OCI-M2 (cell line): Measurements from ENCODE around the gene CEP41.
"Not testable (repeated sequence)": the region's sequence is repeated elsewhere in the genome, so short reads cannot be mapped to it uniquely, and the experiment has no call there.

Experiments used
- DNase-seq: peaks from one replicate; lab custom pipeline; 2025; ENCODE audit not compliant: unreplicated experiment; lab: John Stamatoyannopoulos, UW

Gene CEP41

DNA sequence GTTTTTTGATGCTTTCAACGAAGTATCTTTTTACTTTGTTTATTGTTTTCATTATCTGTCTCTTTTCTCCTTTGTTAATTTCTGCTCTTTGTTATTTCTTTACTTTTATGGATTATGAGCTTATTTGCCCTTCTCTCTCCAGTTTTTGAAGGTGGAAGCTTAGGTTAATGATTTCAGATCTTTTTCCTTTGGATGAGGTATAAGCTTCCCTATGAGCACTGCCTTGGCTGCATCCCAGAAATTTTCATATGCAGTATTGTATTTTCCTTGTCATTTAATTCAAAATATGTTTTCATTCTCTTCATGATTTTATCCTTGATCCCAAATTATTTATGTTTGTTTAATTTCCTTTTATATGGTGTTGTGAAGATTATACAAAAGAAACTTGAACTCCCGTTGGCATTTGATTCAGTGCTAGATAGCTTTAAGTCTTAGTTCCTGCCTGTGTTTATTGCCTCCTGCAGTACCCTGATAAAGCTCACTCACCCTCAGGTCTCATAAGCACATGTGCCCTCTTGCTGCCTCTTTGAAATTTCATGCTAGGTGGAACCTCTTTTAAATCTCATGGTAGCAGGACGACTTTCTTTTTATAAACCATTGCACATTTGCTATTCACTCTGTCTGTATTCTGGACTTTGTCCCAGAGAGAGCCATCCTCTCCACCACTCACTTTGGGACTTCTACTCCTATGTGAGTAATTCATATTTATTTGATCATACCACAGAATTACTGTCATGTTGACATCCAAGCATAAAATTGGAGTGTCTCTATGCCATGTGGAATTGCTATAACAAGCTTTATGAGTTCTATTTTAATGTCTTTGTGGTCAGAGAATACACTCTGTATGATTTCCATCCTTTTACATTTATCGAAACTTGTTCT, 23.0 kb upstream of the CEP41 start:
- DNase-seq, result peak; percentile 46

GRCh38 chr7:130461272-130461671, 20.5 kb upstream of the CEP41 start:
- no peak for DNase-seq

- DNase-seq, result no peak
Measured at GRCh38 chr7:130458257-130458656, 17.4 kb upstream of the CEP41 start.

- DNase-seq, result no peak
Measured at GRCh38 chr7:130454959-130455358, 14.1 kb upstream of the CEP41 start.

DNA sequence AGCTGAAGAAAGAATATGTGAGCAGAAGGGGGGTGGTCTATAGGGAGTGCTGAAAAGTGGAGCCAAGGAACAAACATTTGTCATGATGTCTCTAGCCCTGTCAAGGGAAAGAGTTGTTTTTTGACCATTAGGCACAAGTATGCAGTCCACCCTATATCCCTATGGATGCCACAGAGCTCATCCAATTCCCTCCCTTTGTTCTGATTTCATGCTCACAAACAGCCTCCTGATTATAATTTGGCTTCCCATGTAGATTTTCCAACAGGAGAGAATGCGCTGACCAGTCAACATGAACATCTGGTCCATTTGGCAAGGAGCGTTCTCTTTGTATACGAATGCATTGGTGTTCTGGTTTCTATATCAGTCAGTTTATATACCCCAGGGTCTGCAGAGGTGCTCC, 12.1 kb upstream of the CEP41 start:
- DNase-seq, result no peak

- DNase-seq, result not testable (repeated sequence)
Measured at GRCh38 chr7:130451344-130451743, 10.5 kb upstream of the CEP41 start.

DNA sequence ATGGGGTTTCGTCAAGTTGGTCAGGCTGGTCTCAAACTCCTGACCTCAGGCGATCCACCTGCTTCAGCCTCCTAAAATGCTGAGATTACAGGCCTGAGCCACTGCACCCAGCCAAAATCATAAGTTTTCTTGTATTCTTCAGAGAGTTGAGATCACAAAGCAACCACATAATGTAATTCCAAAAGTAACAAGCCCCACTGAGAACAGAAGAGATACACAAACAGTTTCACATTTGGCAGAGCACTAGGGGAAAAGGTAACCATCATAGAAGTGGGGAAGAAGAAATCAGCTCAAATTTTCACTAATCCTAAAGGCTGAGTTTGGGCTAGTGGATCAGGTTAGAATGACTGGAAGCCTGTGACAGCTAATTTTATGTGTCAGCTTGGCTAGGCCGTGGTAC, 5.4 kb upstream of the CEP41 start:
- no peak for DNase-seq

DNA sequence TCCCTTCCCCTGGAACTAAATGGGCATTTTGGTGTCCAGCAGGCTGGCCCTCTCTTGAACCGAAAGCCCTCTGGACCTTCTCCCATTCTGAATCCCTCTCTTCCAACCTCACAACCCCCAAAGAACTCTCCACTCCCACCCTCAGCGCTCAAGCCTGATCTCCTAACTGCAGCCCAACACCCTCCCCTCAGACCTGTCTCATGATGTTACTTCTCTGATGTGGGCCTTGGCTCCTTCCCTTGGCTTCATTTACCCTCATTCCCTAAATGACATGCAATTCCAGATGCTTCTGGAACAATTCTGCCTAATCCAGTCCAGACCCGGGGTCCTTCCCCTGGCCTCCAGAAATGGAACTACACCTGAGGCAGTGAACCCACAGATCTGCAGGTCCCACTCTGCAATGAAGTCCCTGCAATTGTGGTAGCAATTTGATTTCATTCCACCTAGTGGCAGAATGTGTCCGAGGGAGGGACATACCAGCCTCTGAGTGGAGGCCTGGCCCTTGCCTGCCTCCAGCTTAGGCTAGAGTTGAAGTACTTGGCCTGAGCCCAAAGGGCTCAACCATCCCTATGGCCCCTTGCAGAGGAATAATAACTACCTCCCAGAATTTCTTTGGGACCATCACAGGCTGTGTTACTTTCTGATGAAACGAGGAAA, 4.1 kb upstream of the CEP41 start:
- no peak for DNase-seq

DNA sequence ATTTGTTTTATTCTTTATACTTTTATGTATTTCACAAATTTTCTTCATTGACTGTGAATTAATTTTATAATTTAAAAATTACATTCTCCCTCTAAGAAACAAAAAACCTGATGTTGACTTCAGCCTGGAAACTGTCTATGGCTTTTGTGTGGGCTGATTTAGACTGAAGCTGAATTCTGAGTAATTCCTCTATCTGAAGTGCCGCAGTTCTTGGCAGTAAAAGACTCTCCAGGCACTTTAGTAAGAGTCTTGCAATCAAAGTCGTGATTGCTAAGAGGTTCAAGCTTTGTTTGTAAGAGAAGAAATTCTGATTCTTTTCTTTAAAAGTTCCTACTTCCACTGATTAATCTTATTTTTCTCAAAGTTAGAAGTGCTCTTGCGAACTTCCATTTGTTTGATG, 3.4 kb upstream of the CEP41 start:
- no peak for DNase-seq

DNA sequence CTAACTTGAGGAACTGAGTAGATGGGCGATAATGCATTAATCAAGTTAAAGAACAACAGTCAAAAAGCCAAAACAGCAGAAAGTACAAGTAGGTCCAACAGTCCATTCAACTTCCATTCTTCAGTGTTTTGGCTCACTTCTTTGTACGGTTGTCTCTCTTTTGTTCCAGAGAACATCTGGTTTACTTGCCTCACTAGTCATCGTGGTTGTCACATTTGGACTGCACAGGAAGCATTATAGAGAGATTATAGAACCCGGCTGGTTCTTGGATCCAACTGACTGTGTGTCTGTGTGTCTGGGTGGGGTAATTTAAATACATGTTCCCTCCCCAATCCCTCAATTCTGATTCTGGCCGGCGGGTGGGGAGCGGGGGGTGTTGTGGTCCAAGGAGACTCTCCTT, 1.8 kb upstream of the CEP41 start:
- DNase-seq, result no peak

DNA sequence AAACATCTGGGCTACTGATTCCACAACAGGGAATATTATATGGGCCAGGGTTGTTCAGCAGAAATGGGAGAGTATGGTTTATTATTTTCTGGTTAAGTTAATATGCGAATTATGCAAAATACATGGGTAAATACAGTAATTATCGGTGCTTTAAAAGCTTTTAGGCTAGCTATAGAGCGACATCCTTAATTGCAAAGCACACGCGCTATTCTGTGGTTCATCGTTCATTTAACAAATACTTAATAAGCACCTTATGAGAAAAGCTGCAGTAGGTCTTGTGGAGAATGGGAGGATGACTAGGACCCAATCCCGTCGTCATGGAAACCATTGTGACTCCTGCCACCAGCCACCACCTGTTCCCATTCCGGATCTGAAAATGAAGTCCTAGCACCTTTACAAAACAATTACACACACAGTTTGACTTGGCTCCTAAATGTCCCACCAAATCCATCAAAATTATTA, 623 bp upstream of the CEP41 start:
- DNase-seq, result no peak

GRCh38 chr7:130436253-130436652, 4.6 kb downstream of the CEP41 start:
- no peak for DNase-seq

- DNase-seq, result no peak
Measured at GRCh38 chr7:130435311-130435854, 5.4 kb downstream of the CEP41 start.

DNA sequence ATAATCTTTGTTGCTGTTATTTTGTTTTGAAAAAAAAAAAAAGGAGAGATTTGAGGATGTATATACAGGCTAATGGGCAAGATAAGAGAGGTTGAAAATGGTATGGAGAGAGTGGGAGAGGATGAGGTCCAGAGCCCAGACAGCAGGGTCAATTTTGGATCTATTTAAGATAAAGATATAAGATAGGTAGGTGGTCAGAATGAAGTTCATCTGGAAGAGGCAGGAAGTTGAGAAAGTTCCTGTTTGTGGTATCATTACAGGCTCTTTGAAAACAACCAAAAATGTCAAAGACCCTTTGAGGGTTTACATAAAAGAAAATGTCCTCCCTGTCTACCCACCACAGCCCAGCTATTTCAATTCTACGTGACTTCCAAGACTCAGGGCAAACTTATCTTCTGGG, 7.5 kb downstream of the CEP41 start:
- no peak for DNase-seq

DNA sequence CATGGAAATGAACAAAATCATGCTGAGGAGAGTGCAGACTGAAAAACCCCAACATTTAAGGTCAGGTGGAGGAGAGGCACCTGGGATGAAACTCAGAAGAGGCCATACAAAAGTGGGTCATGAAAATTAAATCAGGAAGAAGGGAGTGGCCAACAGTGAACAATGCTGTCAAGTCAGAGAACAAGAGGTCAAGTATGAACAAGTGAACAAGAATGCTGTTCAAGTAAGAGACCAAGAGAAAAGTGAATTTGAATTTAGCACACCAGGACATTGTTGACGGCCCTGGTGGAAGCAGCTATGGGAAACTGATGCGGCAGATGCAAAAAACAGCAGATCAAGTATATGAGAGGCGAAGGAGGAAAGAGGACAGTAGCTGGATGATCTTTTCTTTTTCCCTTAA, 7.9 kb downstream of the CEP41 start:
- DNase-seq, result no peak

DNA sequence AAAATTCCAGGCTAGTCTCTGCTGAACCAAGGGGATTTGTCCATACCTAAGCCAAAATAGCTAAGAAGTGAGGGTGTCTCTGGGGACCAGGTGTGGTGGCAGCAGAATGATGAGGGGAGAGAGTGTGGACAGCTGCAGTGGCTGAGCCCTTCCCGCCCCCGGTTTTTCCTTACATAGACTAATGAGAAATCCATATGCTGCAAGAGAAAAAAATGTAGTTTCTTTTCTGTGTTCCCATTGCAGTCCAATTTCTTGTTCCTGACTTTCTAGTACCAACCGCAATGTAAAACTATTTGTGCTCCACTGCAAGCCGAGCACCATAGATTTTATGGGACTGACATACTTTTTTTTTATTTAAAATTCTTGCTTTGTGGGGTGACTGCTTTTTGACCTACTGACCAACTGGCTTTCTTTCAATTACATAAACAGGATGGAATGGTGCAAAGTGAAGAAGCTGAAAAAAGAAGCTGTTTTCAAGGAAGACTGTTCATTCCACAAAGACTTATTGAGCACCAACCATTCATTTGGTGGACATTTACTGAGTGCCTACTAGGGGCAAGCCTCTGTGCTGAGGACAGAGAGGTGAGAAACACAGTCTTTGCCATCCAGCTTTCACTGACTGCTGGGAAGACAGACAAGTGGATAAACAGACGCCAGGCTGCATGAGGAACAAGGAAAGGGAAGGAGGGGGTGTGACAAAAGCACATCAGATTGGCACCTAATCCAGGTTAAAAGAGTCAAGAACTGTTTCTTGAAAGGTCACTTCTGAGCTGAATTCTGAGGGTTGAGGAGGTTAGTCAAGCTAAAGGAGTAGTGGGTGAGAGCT, 9.8 kb downstream of the CEP41 start:
- DNase-seq, result no peak

DNA sequence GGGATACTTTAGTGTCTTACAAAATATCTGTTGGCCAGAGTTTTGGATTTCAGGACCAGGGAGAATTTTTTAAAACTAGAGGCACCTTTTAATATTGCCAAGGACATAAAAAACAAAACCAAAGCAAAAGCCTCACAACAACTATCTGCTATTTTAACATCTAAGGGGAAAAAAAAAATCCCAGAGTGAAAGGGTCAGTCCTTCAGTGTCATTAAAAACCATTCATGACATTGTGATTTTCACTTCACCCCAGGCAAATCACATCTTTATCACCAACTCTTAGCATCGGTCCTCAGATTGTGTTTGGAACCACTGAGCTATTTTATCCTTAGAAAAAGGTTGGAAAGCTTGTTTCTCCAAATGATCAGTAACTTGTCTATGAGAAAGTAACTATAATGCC, 10.7 kb downstream of the CEP41 start:
- DNase-seq, result no peak

DNA sequence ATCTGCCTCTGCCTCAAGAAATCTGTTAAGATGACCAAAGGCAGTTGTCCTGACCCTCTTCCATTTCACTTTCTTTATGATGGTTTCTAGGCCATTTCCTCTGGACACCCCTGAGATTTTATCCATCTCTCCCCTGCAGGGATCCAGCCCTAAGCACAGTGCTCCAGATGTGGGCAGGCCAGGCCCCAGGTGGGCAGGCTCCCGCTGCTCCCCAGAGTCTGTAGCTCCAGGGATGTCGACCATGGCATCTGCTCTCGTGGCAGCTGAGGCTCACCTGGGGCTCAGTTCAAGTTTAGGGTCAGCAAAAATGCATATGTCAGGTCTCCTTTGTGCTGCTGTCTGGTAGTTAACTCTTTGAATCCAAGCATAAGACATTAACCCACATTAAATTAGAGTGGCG, 11.8 kb downstream of the CEP41 start:
- DNase-seq, result no peak

GRCh38 chr7:130426564-130426963, 14.3 kb downstream of the CEP41 start:
- DNase-seq, result no peak

DNA sequence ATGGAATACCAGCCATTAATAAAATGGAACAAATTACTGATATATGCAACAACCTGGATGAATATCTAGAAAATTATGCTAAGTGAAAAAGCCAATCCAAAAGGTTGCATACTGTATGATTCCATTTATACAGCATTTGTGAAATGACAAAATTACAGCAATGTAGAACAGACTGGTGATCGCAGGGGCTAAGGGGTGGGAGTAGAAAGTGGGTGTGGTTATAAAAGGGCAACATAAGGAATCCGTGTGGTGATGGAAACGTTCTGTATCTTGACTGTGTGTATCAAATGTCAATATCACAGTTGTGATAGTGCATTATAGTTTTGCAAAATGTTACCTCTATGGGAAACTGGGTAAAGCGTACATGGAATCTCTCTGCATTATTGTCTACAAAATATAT, 15.0 kb downstream of the CEP41 start:
- DNase-seq, result no peak

DNA sequence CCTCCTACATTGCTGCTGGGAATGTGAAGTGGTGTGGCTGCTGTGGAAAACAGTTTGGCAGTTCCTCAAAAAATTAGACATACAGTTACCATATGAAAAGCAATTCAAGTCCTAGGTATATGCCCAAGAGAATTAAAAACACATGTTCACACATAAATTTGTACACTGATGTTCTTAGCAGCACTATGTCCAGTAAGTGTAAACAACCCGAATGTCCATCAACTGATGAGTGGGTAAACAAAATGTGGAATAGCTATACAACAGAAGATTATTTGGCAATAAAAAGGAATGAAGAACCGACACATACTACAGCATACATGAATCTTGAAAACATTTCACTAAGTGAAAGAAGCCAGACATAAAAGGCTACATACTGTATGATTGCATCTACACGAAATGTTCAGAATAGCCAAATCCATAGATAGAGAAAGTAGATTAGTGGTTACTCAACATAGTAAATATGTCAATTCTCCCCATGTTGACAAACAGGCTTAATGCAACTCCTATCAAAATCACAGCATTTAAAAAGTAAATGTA, 17.2 kb downstream of the CEP41 start:
- DNase-seq, result no peak
